Tibial artery (tissue), 4 donors: ENCODE measurements around the gene EML3.
"Not testable (repeated sequence)": the region's sequence is repeated elsewhere in the genome, so short reads cannot be mapped to it uniquely, and the experiment has no call there.

Source experiments
- DNase-seq, 2 donors: peaks; one replicate each; pipeline ENCODE4 v3.0.0-alpha.2; 2019
- H3K27ac ChIP-seq, 2 donors: fragments of 200-600 bp; sonication (generic) in 1 of 2; 1 replicate in 1 of 2; 2 replicates in 1 of 2; pipeline ENCODE4 v1.5.1; 2018 to 2019; ENCODE audit warnings: mild to moderate bottlenecking in 1 of 2
- H3K27me3 ChIP-seq, 2 donors: fragments of 200-600 bp; sonication (generic) in 1 of 2; one replicate each; pipeline versions ENCODE4 v1.5.1 to v1.6.0; 2016 to 2019
- H3K36me3 ChIP-seq, 3 donors: fragments of 200-600 bp; sonication (generic) in 2 of 3; one replicate each; pipeline ENCODE4 v1.5.1; 2016 to 2019; ENCODE audit warnings: mild to moderate bottlenecking in 2 of 3
- H3K4me1 ChIP-seq, 4 donors: fragments of 200-600 bp; sonication (generic) in 2 of 4; 1 replicate in 3 of 4; 2 replicates in 1 of 4; pipeline ENCODE4 v1.5.1; 2016 to 2019
- H3K4me3 ChIP-seq, 2 donors: fragments of 200-600 bp; sonication (generic) in 1 of 2; 1 replicate in 1 of 2; 2 replicates in 1 of 2; pipeline ENCODE4 v1.5.1; 2018 to 2019; ENCODE audit warnings: mild to moderate bottlenecking in 2 of 2
- H3K9me3 ChIP-seq, 3 donors: fragments of 200-600 bp; sonication (generic) in 1 of 3; one replicate each; pipeline ENCODE4 v1.5.1; 2016 to 2019
- CTCF ChIP-seq, 2 experiments: fragments of 200-600 bp in 1 of 2; fragments of 450-650 bp in 1 of 2; IDR thresholded peaks; one replicate each; pipeline ENCODE4 v1.5.1; 2017 to 2019; ENCODE audit warnings: antibody characterized with exemption in 2 of 2, mild to moderate bottlenecking in 1 of 2, moderate library complexity in 1 of 2
- intact Hi-C: fragments of 100-400 bp; cut with DNase I; formaldehyde crosslinking; loops from one replicate; pipeline ENCODE4 v1.15.0; 2023; ENCODE audit warnings: low total_unique reads

EML3 gene

GRCh38 chr11:62575156-62575555 is 37.4 kb downstream of the EML3 start:
- H3K9me3 ChIP-seq: no peaks in the 10 kb centered on the region
- H3K27me3 ChIP-seq: no peaks in the 10 kb centered on the region
- H3K27ac ChIP-seq: peak overlapping the region; percentile 89 to 95
- DNase-seq: peak in 1 of 2 donors; percentile 68
- H3K4me1 ChIP-seq: peaks cover 0 to 28% (median 20%) of the 10 kb centered on the region in 4 donors
- no peak for TF ChIP-seq CTCF (IDR thresholded peaks at IDR 0.05)
- intact Hi-C loops: no loop called here
- H3K4me3 ChIP-seq: peak overlapping the region; percentile 71 to 82
- peaks cover 33 to 66% (median 38%) of the 10 kb centered on the region in 3 donors for H3K36me3 ChIP-seq

DNA sequence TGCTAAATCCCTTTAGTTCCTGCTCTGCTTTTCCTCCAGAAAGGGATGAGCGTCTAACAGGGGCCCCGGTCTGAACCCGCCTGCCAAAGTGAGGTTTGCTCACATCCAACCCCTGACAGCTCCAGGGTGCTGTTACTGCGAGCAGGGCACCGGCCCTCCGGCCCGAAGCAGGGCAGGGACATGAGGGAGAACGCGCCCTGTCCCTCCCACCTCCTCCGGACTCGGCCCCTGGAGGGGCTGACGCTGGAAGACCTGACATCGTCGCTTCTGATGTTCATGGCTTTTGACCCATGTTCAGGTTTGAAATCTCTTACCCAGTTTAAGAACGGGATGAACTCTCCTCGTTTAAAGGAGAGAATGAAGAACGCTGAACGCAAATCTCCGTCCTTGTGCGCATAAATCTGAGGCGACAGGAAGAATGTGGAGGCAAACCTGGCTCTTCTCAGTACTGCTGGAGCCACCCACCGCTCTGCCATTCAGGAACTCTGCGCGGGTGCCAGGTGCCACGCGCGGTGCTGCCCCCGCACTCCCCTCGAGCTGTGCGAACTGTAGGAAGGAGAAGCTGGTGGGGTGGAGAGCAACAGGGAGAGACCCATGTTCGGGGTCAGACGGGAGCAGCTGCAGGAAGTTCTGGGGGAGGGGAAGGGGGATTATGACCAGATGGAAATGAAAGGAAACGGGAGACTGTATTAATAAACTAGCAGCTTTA is 38.1 kb downstream of the EML3 start:
- TF ChIP-seq CTCF (IDR thresholded peaks at IDR 0.05): no peak
- Histone ChIP-seq H3K9me3 (no peaks in the 10 kb centered on the region), H3K4me1 (peaks cover 0 to 34% (median 20%) of the 10 kb centered on the region in 4 donors), H3K36me3 (peaks cover 33 to 66% (median 45%) of the 10 kb centered on the region in 3 donors), H3K4me3 (peak overlapping the region; percentile 71 to 82), H3K27ac (peak overlapping the region; percentile 89 to 95), H3K27me3 (no peaks in the 10 kb centered on the region)
- intact Hi-C loops: no loop called here
- DNase-seq: peak in 1 of 2 donors; percentile 75

DNA sequence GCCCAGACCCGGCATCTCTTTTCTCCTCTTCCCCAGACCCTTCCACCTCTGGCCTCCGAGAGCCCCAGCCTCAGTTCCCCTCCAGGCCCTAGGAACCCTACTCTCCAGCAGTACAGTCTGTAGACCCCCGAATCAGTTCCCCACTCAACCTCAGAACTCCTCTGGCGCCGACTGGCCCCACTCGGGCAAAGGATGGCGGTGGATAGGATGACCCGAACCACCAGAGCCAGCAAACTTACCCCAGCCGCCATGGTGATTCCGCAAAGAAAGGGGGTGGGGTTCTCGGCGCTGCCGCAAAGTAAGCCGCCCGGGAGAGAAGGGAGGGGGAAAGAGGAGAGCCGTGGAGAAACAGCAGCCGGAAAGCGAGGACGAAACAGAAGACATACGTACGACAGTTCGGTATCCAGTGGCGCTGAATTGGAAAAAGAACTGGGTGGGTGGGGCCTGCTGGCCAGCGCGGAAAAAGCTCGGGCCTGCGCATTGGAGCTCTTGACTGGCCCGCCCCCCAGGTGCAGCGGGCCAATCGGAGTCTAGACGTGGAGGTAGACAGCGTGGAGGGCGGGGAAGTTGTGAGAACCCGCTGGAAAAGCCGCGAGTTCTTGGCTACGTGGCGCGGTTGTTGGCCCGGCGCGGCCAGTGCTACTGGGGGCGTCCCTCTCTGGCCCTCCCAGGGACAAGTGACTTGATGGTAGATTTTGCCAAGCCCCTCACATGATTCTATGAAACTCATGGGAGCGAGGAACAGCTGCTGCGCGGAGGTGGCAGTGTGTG is 38.8 kb downstream of the EML3 start, which contains the start of gene EEF1G:
Gene EEF1G (minus strand): TSS at position 300 of the 771 bp plus-strand sequence. CDS start 49 bp downstream, at position 251.
- TF ChIP-seq CTCF (IDR thresholded peaks at IDR 0.05): no peak
- DNase-seq: peak; percentile 100
- intact Hi-C loops: no loop called here
- peak within 1 kb of the TSS; percentile 71 to 82 for H3K4me3 ChIP-seq
- peak within 1 kb of the TSS; percentile 89 to 95 for H3K27ac ChIP-seq
- H3K27me3 ChIP-seq: no peaks in the 10 kb centered on the region
- peaks cover 0 to 35% (median 20%) of the 10 kb centered on the region in 4 donors for H3K4me1 ChIP-seq
- H3K9me3 ChIP-seq: no peaks in the 10 kb centered on the region
- peaks cover 41 to 67% (median 45%) of the 10 kb centered on the region in 3 donors for H3K36me3 ChIP-seq

DNA sequence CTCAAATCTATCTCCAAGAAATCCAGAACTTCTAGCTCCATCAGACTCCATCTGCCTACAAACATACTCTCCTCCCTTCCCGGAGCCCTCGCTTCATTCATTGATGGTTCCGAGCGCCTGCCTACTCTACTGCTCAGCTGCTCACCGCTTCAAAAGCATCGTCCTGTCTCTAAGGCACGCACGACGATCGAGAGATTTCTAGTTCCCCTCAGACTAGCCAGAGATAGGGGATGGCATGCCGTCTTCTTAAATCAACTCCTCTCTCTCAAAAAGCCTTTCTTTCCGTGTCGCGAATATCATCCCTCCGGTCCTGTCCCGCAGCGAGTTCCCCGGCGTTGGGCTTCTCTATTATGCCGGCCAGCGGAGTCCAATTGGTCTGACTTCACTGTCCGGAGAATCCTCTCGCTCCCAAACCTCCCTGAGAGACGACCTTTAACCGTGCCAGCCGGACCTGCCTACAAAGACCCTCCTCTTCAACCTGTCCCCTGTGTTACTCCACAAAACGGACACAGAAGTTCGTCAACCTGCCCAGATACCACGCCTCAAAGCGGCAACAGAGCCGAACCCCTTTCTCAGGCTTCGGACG is 39.5 kb downstream of the EML3 start:
- TF ChIP-seq CTCF (IDR thresholded peaks at IDR 0.05): no peak
- DNase-seq: peak in 1 of 2 donors; percentile 68
- no peaks in the 10 kb centered on the region for H3K27me3 ChIP-seq
- peak overlapping the region; percentile 82 to 95 for H3K27ac ChIP-seq
- no peaks in the 10 kb centered on the region for H3K9me3 ChIP-seq
- peaks cover 0 to 35% (median 20%) of the 10 kb centered on the region in 4 donors for H3K4me1 ChIP-seq
- peak overlapping the region; percentile 71 to 82 for H3K4me3 ChIP-seq
- intact Hi-C loops: no loop called here
- peaks cover 41 to 67% (median 43%) of the 10 kb centered on the region in 3 donors for H3K36me3 ChIP-seq

DNA sequence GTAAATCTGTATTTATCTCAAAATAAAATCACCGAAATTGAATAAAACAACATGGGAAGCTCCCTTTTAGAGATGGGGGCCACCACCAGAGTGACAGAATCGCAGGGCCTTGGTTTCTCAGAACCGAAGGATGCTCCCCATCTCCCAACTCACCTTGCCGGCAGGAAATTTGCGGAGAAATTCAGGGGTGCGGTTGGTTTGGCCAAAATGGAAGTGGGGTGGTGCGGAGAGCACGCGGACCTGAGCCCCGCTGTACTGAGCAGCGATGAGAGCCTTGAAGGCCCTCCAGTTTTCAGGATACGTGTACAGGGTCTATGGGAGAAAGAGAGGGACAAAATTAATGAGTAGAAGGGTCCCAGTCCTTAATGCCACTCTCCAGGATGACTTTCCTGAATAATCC is 40.1 kb downstream of the EML3 start:
- Histone ChIP-seq H3K4me1 (peaks cover 0 to 35% (median 20%) of the 10 kb centered on the region in 4 donors), H3K27me3 (no peaks in the 10 kb centered on the region), H3K27ac (peak overlapping the region; percentile 82 to 95), H3K4me3 (peak overlapping the region; percentile 71 to 82), H3K36me3 (peaks cover 42 to 67% (median 47%) of the 10 kb centered on the region in 3 donors), H3K9me3 (no peaks in the 10 kb centered on the region)
- intact Hi-C loops: no loop called here
- no peak for DNase-seq
- no peak for TF ChIP-seq CTCF (IDR thresholded peaks at IDR 0.05)

DNA sequence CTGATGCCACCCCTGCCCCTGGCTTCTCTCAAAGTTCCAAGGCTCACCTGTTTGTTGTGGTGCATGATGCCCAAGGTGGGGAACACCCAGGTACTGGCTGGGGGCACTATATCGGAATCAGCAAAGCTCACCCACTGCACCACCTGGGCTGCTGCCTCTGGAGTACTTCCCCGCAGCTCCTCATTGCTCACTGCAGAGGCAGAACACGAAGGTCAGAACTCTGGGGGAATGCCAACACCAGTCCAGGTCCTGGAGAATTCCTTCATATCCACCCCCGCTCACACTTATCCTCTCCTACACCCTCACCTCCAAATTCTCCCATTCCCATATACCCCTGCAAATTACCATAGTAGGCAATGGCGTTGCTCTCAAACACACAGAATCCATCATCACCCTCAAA is 41.1 kb downstream of the EML3 start:
- intact Hi-C loops, H3K9me3 ChIP-seq, DNase-seq, H3K4me3 ChIP-seq, H3K27me3 ChIP-seq: not testable (repeated sequence)
- H3K27ac ChIP-seq: peak overlapping the region in 1 of 2 donors; percentile 82
- peaks cover 0 to 35% (median 20%) of the 10 kb centered on the region in 4 donors for H3K4me1 ChIP-seq
- H3K36me3 ChIP-seq: peaks cover 51 to 67% (median 55%) of the 10 kb centered on the region in 3 donors

DNA sequence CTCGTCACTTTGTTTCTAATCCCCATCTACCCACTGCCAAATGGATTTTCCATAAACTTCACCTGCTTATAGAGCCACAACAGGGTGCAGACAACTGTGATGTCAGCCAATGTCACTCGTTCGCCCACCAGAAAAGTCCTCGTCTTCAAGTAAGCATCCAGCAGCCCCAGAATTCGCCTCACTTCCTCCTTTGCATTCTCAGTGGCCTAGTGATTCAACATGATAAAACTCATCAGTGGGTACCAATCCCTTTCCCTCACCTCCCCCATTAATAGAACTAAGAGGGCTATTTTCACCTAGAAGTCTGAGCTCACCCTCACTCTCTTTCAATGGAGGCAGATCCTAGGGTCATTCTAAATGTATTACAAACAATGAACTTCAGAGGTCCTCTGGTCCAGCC is 41.7 kb downstream of the EML3 start:
- H3K27me3 ChIP-seq, intact Hi-C loops, H3K4me3 ChIP-seq, H3K9me3 ChIP-seq, DNase-seq, H3K27ac ChIP-seq: not testable (repeated sequence)
- H3K36me3 ChIP-seq: peaks cover 50 to 67% (median 55%) of the 10 kb centered on the region in 3 donors
- peaks cover 0 to 34% (median 19%) of the 10 kb centered on the region in 4 donors for H3K4me1 ChIP-seq
